ENCODE data around the gene S100P.
"Not testable (repeated sequence)": the region's sequence is repeated elsewhere in the genome, so short reads cannot be mapped to it uniquely, and the experiment has no call there.

S100P gene

DNA sequence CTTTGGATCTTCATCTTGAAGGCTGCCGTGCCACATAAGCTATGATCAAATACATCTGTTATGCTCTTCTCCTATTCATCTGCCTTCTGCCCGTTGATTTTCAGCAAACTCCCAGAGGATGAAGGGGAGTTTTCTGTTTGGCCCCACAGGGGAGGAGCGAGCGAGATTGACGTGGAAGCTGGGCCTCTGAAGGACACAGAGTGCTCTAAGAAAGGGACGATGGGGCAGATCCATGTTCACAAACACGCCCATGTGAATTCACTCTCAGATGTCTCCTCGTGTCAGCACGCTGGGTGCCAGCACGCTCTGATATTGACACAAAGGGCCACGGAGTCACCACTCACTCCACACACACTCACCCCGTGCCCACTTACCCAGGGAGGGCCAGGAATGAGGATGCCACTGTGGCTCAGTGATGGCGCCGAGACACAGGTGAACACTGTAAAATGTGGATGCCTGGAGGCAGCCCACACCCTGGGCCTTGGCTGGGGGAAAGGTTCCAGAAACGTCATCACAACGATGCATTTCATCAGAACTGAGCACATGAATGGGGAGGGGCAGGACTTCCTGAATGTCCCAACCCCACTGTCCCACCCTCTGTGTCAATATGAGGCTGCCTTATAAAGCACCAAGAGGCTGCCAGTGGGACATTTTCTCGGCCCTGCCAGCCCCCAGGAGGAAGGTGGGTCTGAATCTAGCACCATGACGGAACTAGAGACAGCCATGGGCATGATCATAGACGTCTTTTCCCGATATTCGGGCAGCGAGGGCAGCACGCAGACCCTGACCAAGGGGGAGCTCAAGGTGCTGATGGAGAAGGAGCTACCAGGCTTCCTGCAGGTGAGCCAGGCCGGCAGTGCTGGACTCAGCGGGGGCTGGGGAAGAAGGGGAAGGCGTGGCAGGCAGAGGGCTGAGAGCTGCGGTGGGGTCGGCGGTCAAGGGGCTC lies at the start of gene S100P:
Gene S100P (plus strand): TSS at position 648 of the 946 bp plus-strand sequence. CDS start 55 bp downstream, at position 703.
- no peak for DNase-seq

DNA sequence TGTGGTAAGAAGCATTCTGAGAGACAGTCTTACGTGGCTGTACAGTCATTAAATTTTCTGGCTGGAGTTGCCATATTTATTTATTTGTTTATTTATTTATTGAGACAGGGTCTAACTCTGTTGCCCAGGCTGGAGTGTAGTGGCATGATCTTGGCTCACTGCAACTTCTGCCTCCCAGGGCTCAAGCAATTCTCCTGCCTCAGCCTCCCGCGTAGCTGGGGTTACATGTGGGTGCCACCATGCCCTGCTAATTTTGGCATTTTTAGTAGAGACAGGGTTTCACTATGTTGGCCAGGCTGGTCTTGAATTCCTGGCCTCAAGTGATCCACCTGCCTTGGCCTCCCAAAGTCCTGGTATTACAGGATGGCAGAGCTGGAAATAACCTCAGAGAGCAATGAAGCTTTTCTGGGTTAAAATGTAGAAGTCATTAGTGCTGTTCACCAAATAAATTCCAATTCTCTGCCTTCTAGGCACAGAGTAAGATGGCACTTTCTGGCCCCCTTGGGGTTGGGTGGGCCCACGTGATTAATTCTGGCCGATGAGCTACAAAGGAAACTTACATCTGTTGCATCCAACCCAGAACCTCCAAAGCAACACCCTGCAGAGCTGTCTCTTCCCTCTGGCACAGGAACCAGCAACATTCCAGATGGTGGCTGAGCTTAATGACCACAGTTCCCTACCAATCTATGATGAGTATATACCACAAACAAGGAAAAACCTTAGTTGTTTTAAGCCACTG lies 48.7 kb upstream of the S100P start:
- no peak for DNase-seq

DNA sequence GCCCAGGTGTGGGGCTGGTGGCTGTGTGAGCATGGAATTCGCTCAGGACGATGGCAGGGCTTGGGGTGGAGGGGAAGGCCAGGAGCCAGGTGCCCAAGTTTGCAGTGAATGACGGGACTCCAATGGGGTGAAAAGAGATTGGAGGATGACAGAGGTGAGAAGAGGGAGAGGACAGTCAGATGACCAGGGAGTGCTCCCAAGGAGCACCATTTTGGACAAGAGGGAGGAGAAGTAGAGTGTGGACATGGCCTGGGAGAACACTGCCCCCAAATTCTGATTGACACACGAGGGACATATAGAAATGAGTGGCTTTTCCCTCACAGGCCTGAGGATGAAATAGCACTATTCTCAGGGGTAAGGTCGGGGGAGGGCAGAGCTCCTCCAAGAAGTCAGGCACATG lies 46.5 kb upstream of the S100P start:
- no peak for DNase-seq

DNA sequence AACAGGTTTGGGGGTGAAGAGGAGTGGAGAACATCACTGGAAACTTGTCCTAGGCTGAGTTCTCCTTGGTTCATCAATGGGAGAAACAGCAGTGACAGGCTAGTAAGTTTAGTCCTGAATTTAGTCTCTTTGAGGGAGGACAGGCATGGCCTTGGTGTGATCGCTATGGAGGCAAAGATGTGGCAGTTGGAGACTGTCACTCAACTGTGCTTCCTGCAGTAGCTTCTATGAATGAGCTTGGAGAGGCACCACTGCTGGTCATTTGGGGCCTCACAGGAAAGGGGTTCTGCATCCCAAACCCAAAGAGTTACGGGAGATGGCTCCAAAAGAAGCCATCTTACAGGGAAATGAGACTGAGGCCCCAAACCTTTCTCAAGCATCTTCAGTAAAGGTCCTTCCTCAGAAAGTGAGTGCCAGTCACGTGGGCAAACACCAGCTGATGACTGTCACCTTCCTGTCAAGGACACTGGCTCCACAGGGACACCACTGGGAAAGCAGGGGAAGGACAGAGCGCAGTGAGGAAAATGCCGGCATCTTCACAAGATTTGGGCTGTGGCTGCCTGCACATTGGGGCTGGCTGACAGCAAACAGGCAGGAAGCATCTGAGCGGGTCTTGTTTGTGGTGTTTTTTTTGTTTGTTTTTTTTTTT lies 46.0 kb upstream of the S100P start:
- no peak for DNase-seq

DNA sequence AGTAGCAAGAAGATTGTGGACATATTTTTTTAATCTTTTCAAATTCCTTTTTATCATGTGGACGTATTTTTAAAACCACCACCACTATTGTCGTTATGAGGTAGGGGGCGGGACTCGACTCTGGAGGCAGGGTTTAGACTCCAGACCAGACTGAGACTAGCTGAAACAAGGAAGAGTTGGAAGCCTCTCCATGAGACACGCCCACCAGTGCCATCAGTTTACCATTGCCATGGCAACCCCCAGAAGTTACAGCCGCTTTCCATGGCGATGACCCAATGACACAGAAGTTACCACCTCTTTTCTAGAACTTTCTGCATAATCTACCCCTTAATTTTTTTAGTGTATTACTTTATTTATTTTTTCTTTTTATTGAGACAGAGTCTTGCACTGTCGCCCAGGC lies 44.5 kb upstream of the S100P start:
- no peak for DNase-seq

DNA sequence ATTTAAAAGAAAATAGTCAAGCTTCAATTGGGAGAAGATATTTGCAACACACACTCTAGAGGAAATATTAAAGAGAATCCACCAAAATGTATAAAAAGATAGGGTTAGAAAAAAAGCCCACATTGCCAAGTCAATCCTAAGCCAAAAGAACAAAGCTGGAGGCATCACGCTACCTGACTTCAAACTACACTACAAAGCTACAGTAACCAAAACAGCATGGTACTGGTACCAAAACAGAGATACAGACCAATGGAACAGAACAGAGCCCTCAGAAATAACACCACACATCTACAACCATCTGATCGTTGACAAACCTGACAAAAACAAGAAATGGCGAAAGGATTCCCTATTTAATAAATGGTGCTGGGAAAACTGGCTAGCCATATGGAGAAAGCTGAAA lies 39.5 kb upstream of the S100P start:
- not testable (repeated sequence) for DNase-seq

DNA sequence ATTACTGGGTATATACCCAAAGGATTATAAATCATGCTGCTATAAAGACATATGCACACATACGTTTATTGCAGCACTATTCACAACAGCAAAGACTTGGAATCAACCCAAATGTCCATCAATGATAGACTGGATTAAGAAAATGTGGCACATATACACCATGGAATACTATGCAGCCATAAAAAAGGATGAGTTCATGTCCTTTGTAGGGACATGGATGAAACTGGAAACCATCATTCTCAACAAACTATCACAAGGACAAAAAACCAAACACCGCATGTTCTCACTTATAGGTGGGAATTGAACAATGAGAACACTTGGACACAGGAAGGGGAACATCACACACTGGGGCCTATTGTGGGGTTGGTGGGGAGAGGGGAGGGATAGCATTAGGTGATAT lies 38.4 kb upstream of the S100P start:
- not testable (repeated sequence) for DNase-seq

DNA sequence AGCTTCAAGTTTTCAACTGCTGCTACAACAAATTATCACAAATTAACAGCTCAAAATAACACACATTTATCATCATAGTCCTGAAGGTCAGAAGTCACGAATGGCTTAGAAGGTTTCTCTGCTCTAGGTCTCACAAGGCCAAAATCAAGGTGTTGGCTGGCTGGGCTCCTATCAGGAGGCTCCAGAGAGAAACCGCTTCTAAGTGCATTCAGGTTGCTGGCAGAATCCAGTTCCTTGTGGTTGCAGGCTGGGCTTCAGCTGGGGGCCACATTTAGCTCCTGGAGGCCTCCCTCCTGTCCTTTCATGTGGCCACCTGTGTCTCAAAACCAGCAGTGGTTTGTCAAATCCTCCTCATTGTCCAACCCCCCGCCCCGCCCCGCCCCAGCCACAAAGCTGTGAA lies 37.8 kb upstream of the S100P start:
- no peak for DNase-seq

DNA sequence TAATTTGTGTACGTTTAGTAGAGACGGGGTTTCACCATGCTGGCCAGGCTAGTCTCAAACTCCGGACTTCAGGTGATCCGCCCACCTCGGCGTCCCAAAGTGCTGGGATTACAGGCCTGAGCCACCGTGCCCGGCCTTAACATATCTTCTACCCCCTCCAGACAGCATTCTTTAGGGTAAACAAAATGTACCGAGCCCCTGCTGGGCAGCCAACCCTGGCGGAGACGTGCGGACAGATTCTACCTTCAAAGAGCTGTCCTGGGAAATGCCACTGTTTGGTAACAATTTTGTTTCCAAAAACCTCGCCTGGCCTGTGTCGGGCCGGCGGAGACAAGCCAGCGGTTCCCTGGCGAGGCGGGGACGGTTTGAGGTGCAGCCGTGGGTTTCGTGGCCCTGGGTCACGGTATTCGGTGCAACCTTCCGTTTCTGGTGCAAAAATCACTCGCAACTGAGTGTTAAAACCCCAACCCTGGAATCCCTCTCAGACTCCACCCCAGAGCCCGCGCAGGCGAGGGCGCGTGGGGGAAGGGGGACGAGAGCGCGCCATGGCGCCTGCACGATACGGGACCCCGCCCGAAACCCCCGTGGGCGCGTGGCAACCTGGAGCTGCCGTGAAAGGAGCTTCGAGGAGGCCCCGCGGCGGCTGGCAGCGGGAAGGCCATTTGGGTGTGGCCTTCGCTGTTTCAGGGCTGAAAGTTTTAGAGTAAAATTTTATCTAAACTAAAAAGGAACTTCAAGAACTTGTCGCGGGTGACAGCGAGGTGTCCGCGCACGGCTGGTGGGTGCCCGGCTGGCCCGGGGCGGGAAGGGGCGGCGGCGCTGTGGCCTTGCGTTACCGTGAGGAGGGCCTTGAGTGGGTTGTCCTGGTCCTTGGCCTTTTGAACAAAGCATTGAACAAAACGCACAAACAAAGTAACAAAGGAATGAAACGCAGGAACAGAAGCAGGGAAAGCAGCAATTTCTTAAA lies 36.2 kb upstream of the S100P start:
- no peak for DNase-seq

DNA sequence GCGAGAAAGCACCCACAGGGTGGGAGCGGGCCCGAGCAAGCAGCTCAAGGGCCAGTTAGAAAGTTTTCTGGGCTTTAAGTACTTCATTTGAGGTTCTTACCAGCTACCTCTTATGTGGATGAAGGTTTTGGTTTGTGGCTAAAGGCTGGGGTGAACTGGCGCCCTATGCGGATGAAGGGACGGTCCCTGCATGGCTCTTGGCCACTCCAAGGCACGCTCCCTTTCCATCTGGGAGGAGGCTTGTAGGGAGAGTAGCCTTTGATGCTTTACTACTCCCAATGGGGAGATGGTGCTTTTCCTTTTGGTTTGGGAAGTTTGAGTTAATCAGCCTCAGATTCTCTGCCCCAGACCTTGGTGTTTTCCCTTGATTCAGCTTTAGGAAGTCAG lies 35.5 kb upstream of the S100P start:
- DNase-seq: no peak

DNA sequence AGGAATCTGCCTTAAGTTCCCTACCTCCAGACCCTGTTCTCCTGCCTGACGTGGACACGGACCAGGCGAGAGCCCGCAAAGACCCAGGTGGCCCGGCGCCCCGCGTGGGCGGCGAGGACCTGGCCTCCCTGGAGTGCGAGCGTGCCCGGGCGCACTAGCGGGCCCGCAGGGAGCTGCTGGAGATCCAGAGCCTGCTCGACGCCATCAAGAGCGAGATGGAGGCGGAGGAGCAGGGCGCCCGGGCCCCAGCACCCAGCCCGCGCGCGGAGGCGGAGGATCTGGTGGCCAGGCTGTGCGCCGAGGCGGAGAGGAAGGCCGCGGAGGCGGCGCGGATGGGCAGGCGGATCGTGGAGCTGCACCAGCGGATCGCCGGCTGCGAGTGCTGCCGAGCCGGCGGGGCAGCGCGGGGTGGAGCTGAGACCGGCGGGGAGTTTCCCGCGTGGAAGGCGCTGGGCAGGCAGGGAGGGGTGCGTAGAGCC lies 35.0 kb upstream of the S100P start:
- peak; percentile 45 to 57 for DNase-seq

DNA sequence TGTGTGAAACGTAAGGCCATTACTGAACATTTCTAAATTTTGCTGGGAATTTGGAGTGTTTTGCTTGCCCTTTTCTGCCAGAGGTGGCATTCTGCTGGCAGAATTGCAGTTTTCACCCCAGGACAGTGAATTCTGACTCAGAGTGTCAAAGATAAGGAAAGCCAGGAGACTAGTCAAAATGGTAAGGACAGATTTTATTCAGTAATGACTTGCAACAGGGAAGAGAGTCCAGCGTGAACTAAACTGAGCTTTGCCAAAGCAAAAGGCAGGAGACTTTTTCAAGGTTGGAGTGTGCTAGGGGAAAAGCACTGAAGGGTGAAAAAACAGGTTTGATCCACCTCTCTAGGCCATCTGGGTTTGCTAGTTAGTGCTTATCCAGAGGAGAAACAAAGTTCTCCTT lies 33.8 kb upstream of the S100P start:
- no peak for DNase-seq

DNA sequence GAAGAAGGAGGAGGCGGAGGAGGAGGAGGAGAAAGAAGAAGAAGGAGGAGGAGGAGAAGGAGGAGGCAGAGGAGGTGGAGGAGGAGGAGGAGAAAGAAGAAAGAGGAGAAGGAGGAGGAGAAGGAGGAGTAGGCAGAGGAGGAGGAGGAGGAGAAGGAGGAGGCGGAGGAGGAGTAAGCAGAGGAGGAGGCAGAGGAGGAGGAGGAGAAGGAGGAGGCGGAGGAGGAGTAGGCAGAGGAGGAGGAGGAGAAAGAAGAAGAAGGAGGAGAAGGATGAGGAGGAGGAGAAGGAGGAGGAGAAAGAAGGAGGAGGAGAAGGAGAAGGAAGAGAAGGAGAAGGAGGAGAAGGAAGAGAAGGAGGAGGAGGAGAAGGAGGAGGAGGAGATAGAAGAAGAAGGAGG lies 33.2 kb upstream of the S100P start:
- no peak for DNase-seq

DNA sequence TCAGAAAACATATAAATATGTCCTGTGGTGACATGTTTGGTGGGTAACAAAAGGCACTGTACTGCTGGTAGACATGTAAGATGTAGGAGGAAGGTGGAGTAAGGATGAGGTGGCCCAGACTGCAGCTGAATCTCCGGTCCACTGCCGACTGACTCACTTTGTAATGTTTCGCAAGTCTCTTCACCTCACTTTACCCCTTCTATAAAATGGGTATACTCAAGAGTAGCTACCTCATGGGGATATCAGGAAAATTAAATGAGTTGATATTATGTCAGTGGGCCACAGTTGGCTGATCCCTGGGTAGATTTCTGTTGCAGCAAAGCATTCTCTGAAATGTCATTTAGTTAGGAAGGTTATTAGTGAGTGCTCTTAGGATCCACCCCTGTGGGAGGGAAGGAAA lies 31.1 kb upstream of the S100P start:
- DNase-seq: no peak

DNA sequence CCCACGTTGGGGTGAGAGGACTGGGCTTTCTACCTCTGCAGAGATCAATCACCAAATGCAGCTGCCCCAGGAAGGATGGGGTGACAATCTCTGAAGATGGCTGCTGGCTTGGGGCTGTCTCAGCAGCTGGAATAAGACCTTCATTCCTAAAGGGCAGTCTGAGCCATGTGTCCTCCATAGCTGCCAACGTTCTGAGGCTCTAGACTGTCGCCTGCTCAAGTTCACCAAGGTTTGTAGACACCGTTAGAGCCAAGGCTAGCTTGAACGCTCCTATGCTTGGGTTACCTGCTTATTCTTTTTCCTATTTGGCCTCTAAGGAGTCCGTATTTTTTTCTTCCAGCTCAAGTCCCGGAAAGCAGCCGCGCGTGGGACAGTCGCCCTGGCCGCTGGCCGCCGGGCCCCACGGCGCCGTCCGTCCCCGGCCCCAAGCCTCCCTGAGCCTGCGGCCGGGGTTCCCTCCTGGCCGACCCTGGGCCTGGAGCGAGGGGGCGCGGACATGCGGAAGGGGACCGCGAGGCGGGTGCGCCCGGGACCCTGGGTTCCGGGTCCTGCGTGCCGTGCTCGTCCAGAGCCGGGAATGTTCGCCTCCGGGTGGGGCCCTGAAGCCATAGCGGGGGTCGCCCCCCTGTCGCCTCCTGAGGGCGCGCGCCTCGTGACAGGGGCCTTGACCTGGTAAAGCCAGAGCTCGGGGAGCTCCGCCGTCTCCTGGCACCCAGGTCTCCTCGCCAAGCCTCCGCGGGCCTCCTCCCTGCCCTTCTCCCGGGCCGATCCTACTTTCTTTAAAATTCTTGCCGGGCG lies 29.9 kb upstream of the S100P start:
- DNase-seq: no peak

DNA sequence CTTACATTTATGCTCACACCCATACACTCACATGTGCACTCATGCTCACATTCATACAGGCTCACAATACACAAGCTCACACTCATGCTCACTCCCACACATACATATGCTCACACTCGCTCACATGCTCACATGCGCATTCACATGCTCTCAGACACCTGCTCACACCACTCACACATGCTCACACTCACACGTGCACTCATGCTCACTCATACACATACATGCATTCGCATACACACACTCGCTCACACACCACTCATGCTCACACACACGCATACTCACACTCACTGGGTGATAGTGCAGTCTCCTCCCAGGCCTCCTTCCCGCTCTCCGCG lies 28.4 kb upstream of the S100P start:
- DNase-seq: no peak

DNA sequence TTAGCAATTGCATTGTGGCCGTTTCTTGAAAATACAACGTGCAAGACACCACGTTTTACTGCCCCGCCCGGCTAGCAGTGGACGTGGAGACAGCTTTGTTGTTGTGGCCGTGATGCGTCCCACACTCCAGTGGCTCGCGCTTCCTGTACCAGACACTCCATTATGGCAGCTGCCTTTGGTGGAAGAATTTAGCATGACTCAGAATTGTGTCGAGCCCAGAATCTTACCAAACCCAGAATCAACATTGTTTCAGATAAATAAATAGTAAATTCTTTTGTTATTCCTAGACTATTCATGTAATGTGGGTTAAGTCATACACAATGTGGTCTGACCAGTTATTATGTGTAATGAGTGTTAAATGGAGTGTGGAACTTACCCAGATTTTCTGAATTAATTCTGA lies 25.3 kb upstream of the S100P start:
- no peak for DNase-seq

DNA sequence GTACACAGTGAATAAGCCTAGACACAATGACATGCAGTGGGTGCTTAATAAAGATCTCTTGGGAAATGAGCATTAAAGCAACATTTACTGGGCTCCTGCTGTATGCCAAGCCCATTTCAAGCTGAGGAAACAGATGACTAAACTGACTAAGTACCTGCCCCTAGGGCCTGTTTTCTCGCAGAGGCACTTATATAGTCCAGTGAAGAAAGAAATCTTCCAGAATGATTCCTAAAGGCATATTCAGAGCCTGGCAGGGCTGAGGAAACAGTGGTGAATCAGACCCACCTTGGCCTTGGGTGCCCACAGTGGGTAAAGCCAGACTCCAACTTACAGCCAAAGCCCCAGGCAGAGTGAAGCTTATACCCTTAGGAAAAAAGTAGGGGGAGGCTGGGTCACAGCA lies 22.0 kb upstream of the S100P start:
- no peak for DNase-seq

DNA sequence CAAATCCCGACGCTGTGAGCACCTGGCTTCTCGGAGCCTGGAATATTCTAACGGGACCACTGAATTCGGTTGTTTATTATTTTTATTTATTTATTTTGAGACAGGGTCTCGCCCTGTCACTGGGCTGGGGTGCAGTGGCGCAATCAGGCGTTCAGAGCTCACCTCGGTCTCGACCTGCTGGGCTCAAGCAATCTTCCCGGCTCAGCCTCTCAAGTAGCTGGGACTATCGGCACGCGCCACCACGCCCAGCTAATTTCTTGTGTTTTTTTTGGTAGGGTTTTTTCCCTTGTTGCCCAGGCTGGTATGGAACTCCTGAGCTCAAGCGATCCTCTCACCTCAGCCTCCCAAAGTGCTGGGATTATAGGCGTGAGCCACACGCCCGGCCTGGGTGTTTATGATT lies 21.5 kb upstream of the S100P start:
- DNase-seq: no peak

DNA sequence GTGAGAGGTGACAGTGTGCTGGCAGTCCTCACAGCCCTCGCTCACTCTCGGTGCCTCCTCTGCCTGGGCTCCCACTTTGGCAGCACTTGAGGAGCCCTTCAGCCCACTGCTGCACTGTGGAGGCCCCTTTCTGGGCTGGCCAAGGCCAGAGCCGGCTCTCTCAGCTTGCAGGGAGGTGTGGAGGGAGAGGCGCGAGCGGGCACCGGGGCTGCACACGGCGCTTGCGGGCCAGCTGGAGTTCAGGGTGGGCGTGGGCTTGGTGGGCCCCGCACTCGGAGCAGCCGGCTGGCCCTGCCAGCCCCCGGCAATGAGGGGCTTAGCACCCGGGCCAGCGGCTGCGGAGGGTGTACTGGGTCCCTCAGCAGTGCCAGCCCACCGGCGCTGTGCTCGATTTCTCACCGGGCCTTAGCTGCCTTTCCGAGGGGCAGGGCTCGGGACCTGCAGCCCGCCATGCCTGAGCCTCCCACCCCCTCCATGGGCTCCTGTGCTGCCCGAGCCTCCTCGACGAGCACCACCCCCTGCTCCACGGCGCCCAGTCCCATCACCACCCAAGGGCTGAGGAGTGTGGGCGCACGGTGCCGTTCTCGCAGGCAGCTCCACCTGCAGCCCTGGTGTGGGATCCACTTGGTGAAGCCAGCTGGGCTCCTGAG lies 21.0 kb upstream of the S100P start:
- DNase-seq: not testable (repeated sequence)

DNA sequence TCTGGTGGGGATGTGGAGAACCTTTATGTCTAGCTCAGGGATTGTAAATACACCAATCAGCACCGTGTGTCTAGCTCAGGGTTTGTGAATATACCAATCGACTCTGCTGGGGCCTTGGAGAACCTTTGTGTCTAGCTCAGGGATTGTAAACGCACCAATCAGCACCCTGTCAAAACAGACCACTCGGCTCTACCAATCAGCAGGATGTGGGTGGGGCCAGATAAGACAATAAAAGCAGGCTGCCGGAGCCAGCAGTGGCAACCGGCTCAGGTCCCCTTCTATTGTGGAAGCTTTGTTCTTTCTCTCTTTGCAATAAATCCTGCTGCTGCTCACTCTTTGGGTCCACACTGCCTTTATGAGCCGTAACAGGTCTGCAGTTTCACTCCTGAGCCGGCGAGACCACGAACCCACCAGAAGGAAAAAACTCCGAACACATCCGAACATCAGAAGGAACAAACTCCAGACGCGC lies 20.5 kb upstream of the S100P start:
- DNase-seq: peak; percentile 59 to 71

Data from activated CD4-positive, alpha-beta T cell treated with anti-CD3 and anti-CD28 coated beads, Interleukin-2, amount 50 U/mL, for 48 hours (primary cell).